Naive thymus-derived CD8-positive, alpha-beta T cell (primary cell): Measurements from ENCODE around the gene CBLB. TPM values are rescaled to one million over a fixed set of nuclear protein-coding genes. Genes with fewer than 3 reads are reported as not detected.

Experiments used
- ATAC-seq, 2 donors: fragments of 150-1000 bp; cut with Tn5 transposase in 1 of 2; sonication (Bioruptor Pico), chemical (Tn5 transposase) in 1 of 2; 1 replicate in 1 of 2; 2 replicates in 1 of 2; pipeline ENCODE4 v1.10.0; 2021; ENCODE audit warnings: mild to moderate bottlenecking in 2 of 2, moderate library complexity in 2 of 2
- POLR2A ChIA-PET: fragments of 350-600 bp; sonication (Branson Sonifier 250); formaldehyde crosslinking; loops from one replicate; lab custom pipeline; 2021; ENCODE audit warnings: antibody characterized with exemption; lab: Charles Lee
- DNase-seq, 10 donors: peaks; one replicate each; pipeline versions ENCODE4 v3.0.0 to v3.0.0-alpha.2; 2020 to 2022
- H3K27ac Mint-ChIP-seq, 10 donors: one replicate each; pipeline ENCODE4 v1.8.0; 2020 to 2022; ENCODE audit warnings: mild to moderate bottlenecking in 10 of 10, mixed read lengths in 10 of 10, moderate library complexity in 4 of 10, inconsistent platforms in 1 of 10
- H3K27me3 Mint-ChIP-seq, 5 donors: one replicate each; pipeline ENCODE4 v1.8.0; 2021 to 2022; ENCODE audit warnings: mixed read lengths in 5 of 5
- H3K36me3 Mint-ChIP-seq, 3 donors: one replicate each; pipeline ENCODE4 v1.8.0; 2020 to 2022; ENCODE audit warnings: mixed read lengths in 3 of 3, mild to moderate bottlenecking in 2 of 3, inconsistent platforms in 1 of 3
- H3K4me1 Mint-ChIP-seq, 4 donors: one replicate each; pipeline ENCODE4 v1.8.0; 2021 to 2022; ENCODE audit warnings: mixed read lengths in 4 of 4
- H3K4me3 Mint-ChIP-seq, 10 donors: one replicate each; pipeline ENCODE4 v1.8.0; 2020 to 2022; ENCODE audit warnings: mild to moderate bottlenecking in 10 of 10, mixed read lengths in 10 of 10, moderate library complexity in 6 of 10, inconsistent platforms in 1 of 10
- H3K9me3 Mint-ChIP-seq, 9 donors: one replicate each; pipeline ENCODE4 v1.8.0; 2020 to 2022; ENCODE audit warnings: mixed read lengths in 9 of 9, mild to moderate bottlenecking in 3 of 9, inconsistent platforms in 1 of 9, moderate library complexity in 1 of 9
- polyA plus RNA-seq, 3 donors: library from polyadenylated mRNA; unstranded; fragments of 300-500 nt; fragmentation: Illumina TruSeq; gene quantifications; one replicate each; pipeline ENCODE4 v1.2.3, GENCODE V29; 2021
- total RNA-seq, 8 experiments: library from RNA in 2 of 8; stranded (reverse) in 2 of 8; gene quantifications; one replicate each; pipeline ENCODE4 v1.2.3 and lab custom pipeline; 2021 to 2026

The CBLB gene
- total and polyA plus RNA-seq, 5 experiments from 2014 or later = 32.1 to 108 (median 36.6) TPM

DNA sequence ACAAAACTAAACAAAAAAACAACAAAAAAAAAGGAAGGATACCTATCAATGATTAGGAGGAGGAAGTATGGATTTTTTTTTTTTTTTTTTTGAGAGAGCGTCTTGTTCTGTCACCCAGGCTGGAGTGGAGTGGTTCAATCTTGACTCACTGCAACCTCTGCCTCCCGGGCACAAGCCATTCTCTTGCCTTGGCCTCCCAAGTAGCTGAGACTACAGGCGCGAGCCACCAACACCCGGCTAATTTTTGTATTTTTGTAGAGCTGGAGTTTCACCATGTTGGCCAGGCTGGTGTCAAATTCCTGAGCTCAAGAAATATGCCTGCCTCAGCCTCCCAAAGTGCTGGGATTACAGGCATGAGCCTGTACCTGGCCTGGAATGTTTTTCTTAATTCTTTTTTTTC lies 195.8 kb downstream of the CBLB start:
- H3K9me3 Mint-ChIP-seq = no peaks in the 10 kb centered on the region
- peaks cover 5 to 11% (median 9%) of the 10 kb centered on the region in 4 donors for H3K4me1 Mint-ChIP-seq
- H3K27ac Mint-ChIP-seq = peak overlapping the region in 4 of 10 donors; percentile 12 to 81 (median 38)
- no peak overlapping the region for H3K4me3 Mint-ChIP-seq
- H3K27me3 Mint-ChIP-seq = no peaks in the 10 kb centered on the region
- peaks cover 18 to 83% (median 46%) of the 10 kb centered on the region in 3 donors for H3K36me3 Mint-ChIP-seq
- no peak for ATAC-seq
- POLR2A ChIA-PET = no interaction called here
- no peak for DNase-seq

DNA sequence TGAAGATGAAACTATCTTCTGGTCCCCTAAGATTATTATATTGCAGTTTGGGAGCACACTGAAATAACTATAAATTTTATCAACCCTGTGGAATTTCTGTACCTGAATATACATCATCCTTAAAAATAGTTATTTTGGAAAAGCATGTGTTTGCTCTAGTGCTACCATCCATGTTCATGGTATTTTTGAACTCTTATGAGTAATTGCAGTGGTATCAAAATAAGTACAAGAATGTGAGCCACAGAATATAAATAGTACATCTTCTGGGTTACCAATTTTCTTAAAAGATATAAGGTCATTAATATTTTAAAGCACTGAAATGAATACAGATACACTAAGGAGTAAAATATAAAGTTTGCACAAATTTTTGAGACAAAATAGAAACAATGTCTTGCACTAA lies 206.5 kb downstream of the CBLB start:
- Mint-ChIP-seq H3K9me3 (no peaks in the 10 kb centered on the region), H3K36me3 (peaks cover 10 to 73% (median 46%) of the 10 kb centered on the region in 3 donors), H3K4me3 (no peak overlapping the region), H3K4me1 (peaks cover 0 to 8% (median under 1%) of the 10 kb centered on the region in 4 donors), H3K27ac (peak overlapping the region in 1 of 10 donors; percentile 1), H3K27me3 (no peaks in the 10 kb centered on the region)
- ATAC-seq (no peak), DNase-seq (no peak)
- POLR2A ChIA-PET = no interaction called here

DNA sequence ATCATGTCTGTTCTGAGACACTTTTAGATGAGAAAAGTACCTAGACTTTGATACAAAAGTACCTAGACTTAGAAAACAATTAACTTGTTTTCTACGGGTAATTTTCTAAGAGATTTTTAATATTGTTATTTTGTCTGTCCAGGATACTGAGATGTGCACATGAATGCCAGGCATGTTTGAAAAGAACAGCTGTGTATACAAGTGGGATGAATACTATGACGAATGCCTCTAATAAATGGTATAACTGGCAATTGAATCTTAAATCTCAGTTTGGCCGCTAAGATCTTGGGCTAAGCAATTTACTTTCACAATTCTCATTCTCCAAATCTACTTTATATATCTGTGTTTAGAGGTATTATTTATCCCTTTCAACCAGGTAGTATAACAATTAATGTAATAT lies 207.4 kb downstream of the CBLB start:
- Mint-ChIP-seq H3K27me3 (no peaks in the 10 kb centered on the region), H3K27ac (no peak overlapping the region), H3K9me3 (no peaks in the 10 kb centered on the region), H3K36me3 (peaks cover 10 to 73% (median 48%) of the 10 kb centered on the region in 3 donors), H3K4me1 (peaks cover 0 to 6% (median under 1%) of the 10 kb centered on the region in 4 donors), H3K4me3 (no peak overlapping the region)
- no peak for ATAC-seq
- POLR2A ChIA-PET = no interaction called here
- DNase-seq = no peak

DNA sequence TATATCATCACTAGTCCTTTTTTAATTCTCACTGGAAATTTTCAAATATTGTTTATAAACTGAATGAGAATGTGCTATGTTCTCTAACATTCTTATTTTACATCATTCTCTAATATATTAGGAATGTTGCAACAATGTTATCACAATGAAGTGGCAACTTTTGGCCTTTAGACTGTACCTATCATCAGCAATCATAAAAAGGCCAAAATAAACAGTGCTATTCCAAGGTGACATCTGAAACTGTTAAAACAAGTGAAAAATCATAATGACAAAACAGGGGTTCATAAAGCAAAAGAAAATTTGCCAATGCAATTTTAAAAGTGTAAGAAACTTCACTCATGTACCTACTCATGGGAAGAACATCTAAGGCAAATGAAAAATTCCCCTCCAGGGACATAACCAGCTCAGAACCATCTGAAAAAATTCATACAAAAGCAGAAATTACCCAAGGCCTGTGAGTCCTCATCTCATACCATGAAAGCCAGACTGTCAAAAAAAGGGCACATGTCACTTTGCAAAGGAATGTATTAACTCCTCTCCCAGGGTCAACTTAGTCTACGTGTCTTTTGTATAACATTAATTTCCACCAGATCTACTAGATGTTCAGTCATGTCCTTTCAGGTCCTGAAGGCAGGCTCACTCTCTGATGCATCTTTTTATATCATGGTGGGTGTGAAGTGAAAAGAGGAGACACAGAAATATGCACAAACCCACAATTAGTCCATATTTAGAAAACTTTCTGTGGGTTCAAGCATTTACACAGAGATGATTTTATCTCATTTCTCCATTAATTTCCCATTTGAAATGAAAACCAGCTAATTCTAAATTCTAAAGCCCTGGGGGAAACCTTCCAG lies 211.9 kb downstream of the CBLB start:
- H3K9me3 Mint-ChIP-seq = no peaks in the 10 kb centered on the region
- peaks cover 10 to 52% (median 35%) of the 10 kb centered on the region in 3 donors for H3K36me3 Mint-ChIP-seq

DNA sequence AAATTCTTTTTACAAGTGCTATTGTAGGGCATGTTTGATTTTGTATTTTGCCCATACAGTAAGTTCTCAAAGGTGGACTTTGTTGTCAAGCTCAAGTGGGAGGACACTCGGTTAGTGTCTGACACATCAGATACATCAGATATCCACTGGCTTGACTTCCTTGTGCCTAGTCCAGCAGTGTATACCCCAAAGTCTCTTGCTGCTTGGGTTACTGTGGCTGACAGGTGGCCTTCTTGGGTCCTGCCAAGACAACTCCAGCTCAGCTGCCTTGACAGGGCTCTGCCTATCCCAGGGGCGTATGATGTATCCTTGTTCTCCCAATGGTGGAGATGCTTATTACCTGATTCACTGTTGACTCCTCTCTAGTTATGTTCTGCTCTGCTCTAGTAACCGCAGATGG lies 214.9 kb downstream of the CBLB start:
- H3K4me1 Mint-ChIP-seq = peaks cover 0 to 7% (median 0%) of the 10 kb centered on the region in 4 donors

More for the DNA sequence above, 211.9 kb downstream of the CBLB start:
- Mint-ChIP-seq H3K27ac (peak overlapping the region in 4 of 10 donors; percentile 7 to 77 (median 45)), H3K4me3 (no peak overlapping the region), H3K27me3 (no peaks in the 10 kb centered on the region), H3K4me1 (peaks cover 0 to 7% (median 0%) of the 10 kb centered on the region in 4 donors)
- DNase-seq (no peak), ATAC-seq (no peak)
- POLR2A ChIA-PET = interaction anchor here (0.7 kb wide), 1 partner anchor 537 kb away, joined by 4 read pairs; no protein-coding TSS in a partner anchor

DNA sequence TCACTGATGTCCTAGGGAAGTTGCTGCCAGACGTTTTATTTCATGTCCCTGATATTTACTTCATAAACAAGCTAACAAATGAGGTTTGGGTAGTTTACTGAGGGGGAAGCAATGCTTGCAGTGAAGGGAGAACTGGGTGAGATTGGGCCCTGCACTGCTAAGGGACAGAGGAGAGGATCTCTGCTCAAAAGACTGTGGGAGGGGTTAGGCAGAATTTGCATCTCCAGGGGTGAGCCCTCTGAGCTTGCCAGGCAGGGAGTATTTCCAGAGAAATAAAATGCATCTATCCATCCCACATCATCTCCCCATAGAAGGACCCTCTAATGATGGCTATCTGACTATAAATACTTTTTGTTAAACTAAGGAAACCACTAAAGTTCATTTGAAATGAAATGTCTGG lies 215.6 kb downstream of the CBLB start:
- H3K4me1 Mint-ChIP-seq = peaks cover 0 to 5% (median 0%) of the 10 kb centered on the region in 4 donors
- peaks cover 0 to 3% (median 0%) of the 10 kb centered on the region in 5 donors for H3K27me3 Mint-ChIP-seq
- peak overlapping the region in 1 of 10 donors; percentile 14 for H3K27ac Mint-ChIP-seq
- ATAC-seq = no peak
- H3K4me3 Mint-ChIP-seq = no peak overlapping the region
- no peaks in the 10 kb centered on the region for H3K9me3 Mint-ChIP-seq
- POLR2A ChIA-PET = no interaction called here
- H3K36me3 Mint-ChIP-seq = peaks cover 2 to 18% (median 17%) of the 10 kb centered on the region in 3 donors
- DNase-seq = no peak

More for the DNA sequence above, 214.9 kb downstream of the CBLB start:
- ATAC-seq (no peak), DNase-seq (no peak)
- POLR2A ChIA-PET = no interaction called here
- Mint-ChIP-seq H3K27me3 (peaks cover 0 to 3% (median 0%) of the 10 kb centered on the region in 5 donors), H3K27ac (peak overlapping the region in 1 of 10 donors; percentile 57), H3K36me3 (peaks cover 7 to 25% (median 23%) of the 10 kb centered on the region in 3 donors), H3K9me3 (no peaks in the 10 kb centered on the region), H3K4me3 (no peak overlapping the region)

DNA sequence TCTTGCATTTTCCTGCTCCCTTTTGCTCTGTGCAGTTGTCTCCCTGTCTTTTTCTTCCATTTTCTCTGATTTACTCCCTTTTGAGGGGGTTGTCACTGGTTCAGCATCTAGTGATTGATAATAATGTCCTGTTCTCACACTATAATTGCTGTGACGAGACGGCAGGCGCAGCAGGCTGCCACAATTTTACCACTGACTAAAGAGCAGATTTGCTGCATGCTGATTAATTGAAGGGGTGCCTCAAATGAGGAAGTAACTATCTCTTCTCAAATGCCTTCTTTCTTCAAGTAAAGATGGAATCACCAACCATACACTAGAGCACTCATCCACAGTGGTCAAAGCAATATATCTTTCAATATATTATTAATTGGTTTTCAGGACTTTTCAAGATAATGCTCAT lies 219.3 kb downstream of the CBLB start:
- Mint-ChIP-seq H3K27me3 (peaks cover 0 to 3% (median 1%) of the 10 kb centered on the region in 5 donors), H3K36me3 (no peaks in the 10 kb centered on the region), H3K4me3 (no peak overlapping the region), H3K9me3 (no peaks in the 10 kb centered on the region), H3K27ac (no peak overlapping the region), H3K4me1 (peaks cover 0 to 4% (median 0%) of the 10 kb centered on the region in 4 donors)
- ATAC-seq = no peak
- no peak for DNase-seq
- POLR2A ChIA-PET = no interaction called here

DNA sequence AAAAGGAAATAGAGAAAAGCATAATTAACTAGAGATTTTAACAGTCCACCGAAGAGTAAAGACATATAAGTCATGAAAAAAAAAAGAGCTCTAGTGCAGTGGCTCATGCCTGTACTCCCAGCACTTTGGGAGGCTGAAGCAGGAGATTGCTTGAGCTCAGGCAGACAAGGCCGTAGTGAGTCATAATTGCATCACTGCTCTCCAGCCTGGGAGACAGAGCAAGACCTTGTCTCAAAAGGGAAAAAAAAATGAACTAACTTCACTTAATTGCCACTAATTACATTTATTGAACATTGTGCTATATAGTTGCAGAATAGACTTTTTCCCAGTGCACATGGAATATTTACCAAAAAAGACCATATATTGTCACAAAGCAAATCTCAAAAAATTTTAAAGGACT lies 221.8 kb downstream of the CBLB start:
- H3K4me3 Mint-ChIP-seq = no peak overlapping the region
- peaks cover 0 to 6% (median 4%) of the 10 kb centered on the region in 3 donors for H3K36me3 Mint-ChIP-seq
- peaks cover 0 to 5% (median 0%) of the 10 kb centered on the region in 9 donors for H3K9me3 Mint-ChIP-seq
- POLR2A ChIA-PET = no interaction called here
- no peak for DNase-seq
- no peak for ATAC-seq
- no peaks in the 10 kb centered on the region for H3K4me1 Mint-ChIP-seq
- H3K27ac Mint-ChIP-seq = no peak overlapping the region
- H3K27me3 Mint-ChIP-seq = peaks cover 0 to 4% (median 2%) of the 10 kb centered on the region in 5 donors

DNA sequence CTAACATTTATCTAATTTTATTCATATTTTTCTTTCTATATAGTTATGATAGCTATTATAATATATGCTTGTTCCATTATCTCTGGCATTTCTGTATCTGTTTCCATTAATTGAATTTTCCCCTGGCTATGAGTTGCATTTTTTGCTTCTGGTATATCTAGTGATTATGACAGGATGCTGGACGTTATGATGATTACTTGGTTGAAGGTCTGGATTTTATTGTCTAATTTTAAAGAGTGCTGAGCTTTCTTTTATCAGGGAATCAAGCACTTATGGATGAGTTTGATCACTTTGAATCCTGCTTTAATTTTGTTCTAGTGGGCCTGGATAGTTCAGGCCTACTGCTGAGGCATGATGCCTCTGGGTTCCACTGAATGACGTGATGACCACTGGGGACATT lies 229.7 kb downstream of the CBLB start:
- DNase-seq (no peak), ATAC-seq (no peak)
- H3K4me1 Mint-ChIP-seq = no peaks in the 10 kb centered on the region
- H3K4me3 Mint-ChIP-seq = no peak overlapping the region
- peaks cover 0 to 2% (median 0%) of the 10 kb centered on the region in 5 donors for H3K27me3 Mint-ChIP-seq
- peaks cover 0 to 6% (median 0%) of the 10 kb centered on the region in 9 donors for H3K9me3 Mint-ChIP-seq
- POLR2A ChIA-PET = no interaction called here
- no peak overlapping the region for H3K27ac Mint-ChIP-seq
- H3K36me3 Mint-ChIP-seq = peaks cover 0 to 7% (median 4%) of the 10 kb centered on the region in 3 donors

DNA sequence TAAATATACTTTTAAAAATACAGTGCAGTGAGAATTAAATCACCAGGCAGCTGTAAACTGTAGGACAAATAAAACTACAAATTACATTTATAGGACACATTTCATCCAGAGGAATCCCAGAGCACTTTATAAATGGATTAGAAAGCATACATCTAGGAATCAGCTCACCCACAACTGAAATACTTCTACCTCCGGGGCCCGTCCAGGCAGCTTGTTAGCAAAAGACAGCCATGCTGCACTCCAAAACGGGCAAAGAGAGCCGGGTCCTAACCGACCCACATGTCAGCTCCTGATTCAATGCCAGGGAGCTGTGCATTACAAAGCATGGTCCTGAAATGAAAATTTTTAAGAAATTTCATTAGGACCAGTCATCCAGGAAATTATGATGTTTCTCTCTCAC lies 234.1 kb downstream of the CBLB start:
- Mint-ChIP-seq H3K9me3 (no peaks in the 10 kb centered on the region), H3K27me3 (peaks cover 0 to 3% (median 0%) of the 10 kb centered on the region in 5 donors), H3K4me1 (no peaks in the 10 kb centered on the region), H3K36me3 (no peaks in the 10 kb centered on the region), H3K27ac (no peak overlapping the region), H3K4me3 (no peak overlapping the region)
- DNase-seq = no peak
- ATAC-seq = no peak
- POLR2A ChIA-PET = no interaction called here

DNA sequence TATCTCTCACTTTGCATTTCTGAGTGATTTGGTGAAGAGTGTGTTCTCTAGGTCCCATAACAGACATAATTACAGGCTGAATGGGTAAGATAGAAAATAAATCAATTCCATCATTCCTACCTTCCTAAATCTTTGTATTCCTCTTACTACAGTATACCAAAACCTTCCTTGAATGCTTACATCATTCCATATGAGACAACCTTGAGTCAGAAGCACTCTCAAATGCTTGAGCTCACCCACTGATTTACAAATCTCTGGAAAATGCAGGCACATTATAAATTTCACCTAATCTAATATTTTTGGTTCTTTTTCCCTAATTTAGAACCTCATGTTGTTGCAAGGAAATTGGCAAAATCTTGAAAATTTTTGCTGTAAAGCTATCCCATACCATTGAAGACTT lies 239.1 kb downstream of the CBLB start:
- Mint-ChIP-seq H3K4me1 (no peaks in the 10 kb centered on the region), H3K36me3 (no peaks in the 10 kb centered on the region), H3K4me3 (no peak overlapping the region), H3K9me3 (no peaks in the 10 kb centered on the region), H3K27me3 (peaks cover 0 to 3% (median 0%) of the 10 kb centered on the region in 5 donors), H3K27ac (no peak overlapping the region)
- POLR2A ChIA-PET = no interaction called here
- ATAC-seq (no peak), DNase-seq (no peak)

DNA sequence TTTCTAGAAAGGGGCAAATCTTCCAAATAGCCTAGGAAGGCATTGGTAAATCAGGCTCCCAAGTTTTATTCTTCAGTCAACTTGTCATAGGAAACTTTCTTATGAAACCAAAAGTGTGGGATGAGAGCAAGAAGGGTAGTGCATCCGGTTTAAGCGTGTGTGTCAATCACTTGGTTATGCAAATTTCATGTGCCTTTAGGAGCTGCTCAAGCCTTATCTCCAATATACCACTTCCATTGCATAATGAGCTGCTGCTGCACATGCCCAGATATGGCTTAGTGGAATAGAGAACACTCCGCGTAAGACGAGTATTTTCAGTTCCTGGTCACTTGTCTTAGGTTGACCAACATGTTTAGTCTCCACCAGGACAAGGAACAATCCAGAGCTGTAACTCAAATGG lies 242.1 kb downstream of the CBLB start:
- H3K27ac Mint-ChIP-seq = no peak overlapping the region
- H3K27me3 Mint-ChIP-seq = peaks cover 0 to 3% (median 0%) of the 10 kb centered on the region in 5 donors
- no peaks in the 10 kb centered on the region for H3K9me3 Mint-ChIP-seq
- POLR2A ChIA-PET = no interaction called here
- H3K4me3 Mint-ChIP-seq = no peak overlapping the region
- no peaks in the 10 kb centered on the region for H3K4me1 Mint-ChIP-seq
- ATAC-seq (no peak), DNase-seq (no peak)
- no peaks in the 10 kb centered on the region for H3K36me3 Mint-ChIP-seq

DNA sequence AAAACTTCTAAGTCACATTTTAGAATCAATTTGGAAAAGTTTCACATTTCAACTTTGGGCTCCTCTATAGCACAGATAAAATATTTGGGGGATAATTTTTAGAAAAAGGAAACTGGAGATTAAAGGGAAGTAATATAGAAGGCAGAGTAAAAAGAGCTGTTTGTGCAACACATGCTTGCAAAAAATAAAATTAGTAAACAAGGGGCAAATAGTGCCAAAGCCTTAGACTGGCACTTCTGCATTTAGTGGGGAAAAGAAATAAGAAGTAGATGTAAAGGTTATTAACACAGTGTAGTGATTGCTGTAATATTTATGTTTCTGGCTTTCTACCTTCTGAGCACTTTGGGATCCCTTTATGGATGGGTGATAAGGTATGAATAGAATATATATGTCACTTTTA lies 246.6 kb downstream of the CBLB start:
- Mint-ChIP-seq H3K4me1 (no peaks in the 10 kb centered on the region), H3K27me3 (no peaks in the 10 kb centered on the region), H3K27ac (no peak overlapping the region), H3K9me3 (no peaks in the 10 kb centered on the region), H3K4me3 (no peak overlapping the region), H3K36me3 (no peaks in the 10 kb centered on the region)
- POLR2A ChIA-PET = no interaction called here
- DNase-seq (no peak), ATAC-seq (no peak)
